HG02588 (cell line): ENCODE data around the gene TPSB2.
"Not testable (repeated sequence)": the region's sequence is repeated elsewhere in the genome, so short reads cannot be mapped to it uniquely, and the experiment has no call there.

Experiments used
- ATAC-seq: cut with Tn5 transposase; IDR thresholded peaks from one replicate; pipeline ENCODE4 v1.9.1; 2021; ENCODE audit warnings: mild to moderate bottlenecking, moderate library complexity; ENCODE audit not compliant: unreplicated experiment

TPSB2 gene

DNA sequence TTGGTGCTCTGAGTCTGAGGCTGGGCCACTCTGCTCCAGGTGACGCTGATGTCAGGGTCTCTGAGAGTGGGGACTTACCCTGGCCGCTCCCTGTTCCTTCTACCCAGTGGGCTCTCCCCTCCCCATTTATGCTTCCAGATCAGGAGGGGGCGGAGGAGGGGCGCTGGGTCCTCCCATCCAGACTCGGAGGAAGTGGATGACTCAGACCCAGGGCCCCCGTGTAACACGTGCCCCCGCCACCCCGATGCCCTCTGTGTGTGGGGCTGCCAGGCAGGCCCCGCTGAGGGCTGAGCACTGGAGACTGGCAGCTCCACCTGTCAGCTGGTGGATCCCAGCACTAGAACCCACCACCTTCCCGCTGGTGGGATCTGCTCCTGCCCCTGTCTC, at the start of gene TPSB2:
Gene TPSB2, minus strand, starts transcription at position 101 of the 387 bp plus-strand sequence. CDS start 233 bp downstream, outside the sequence.
- not testable (repeated sequence) for ATAC-seq

DNA sequence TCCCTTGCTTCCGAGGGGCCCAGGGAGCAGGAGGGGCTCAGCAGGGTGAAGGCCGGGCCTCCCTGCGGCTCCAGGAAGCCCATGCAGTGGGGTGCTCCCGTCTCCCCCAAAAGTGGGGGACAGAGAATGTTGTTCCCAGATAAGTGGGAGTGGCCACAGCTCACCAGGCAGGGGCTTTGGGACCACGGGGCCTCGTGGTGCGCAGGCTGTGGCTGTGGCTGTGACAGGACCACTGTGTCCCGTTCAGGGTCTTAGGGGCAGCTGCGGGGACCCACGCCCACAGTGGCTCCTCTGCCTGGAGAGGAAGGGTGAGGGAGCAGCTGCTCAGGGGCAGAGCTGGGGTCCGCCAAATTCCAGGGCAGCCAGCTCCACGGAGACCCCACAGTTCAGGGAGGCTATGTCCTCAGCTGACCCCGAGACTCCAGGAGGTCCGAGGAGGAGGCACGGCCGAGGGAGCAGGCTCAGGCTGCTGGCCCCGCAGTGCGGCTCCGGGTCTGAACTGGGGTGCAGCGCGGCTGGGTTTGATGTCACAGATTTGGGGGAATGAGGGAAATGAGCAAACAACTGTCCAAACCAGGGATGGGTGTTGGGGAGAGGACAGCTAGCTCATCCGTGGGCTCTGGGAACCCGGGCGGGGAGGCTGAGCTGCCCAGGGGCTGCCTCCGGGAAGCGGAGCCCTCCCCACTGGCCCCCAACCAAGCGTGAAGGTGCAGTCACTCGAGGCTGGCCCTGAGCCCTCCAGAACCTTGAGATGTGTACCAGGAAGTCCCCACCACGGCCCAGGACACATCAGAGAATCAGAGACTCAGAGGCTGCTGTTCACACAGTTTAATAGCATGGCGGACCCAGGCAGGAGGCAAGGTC, 49.3 kb upstream of the TPSB2 start:
- ATAC-seq = no peak

DNA sequence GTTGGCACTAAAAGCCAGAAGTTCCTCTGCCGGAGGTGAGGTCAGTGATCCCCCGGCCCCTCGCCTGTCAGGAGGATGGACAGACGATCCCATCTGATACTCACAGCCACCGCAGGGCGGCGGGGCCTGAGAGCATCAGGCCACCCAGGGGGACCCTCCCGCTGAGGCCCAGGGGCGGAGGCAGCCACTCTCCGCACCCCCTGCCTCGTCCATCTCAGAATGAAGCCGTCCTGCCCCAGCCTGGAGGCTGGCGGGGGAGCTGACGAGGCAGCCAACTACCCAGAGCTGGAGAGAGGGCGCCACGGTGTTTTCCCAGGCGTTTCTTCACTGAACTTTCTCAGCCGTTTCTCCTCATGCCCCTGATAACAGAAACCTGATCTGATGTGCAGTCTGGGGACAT, 48.5 kb upstream of the TPSB2 start:
- no peak for ATAC-seq

DNA sequence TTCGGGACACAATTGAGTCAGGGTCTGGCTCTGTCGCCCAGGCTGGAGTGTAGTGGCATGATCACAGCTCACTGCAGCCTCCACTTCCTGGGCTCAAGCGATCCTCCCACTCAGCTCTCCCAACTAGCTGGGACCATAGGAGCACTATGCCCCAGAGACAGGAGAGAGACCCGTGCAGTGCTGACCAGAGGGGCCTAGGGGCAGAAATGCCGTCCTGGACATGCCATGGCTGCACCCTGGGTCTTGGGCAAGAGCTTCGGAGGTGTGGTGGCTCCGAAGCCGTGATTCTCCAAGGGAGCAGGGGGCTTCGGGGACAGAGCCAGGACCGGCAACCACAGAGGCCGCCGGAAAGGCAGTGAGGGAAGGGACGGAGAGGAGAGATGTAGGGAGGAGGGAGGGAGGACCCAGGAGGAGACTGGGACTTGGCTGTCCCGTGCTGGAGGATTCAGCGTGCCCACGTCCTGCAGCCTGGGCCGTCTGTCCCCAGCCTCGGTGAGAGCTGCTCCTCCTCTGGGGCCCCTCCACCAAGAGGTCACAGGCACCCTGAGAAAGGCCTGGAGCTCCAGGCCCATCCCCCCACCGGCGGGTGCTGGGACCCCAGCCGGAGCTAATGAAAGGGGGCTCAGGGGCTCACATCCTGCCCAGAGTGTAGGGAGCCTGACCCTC, 47.8 kb upstream of the TPSB2 start:
- no peak for ATAC-seq

DNA sequence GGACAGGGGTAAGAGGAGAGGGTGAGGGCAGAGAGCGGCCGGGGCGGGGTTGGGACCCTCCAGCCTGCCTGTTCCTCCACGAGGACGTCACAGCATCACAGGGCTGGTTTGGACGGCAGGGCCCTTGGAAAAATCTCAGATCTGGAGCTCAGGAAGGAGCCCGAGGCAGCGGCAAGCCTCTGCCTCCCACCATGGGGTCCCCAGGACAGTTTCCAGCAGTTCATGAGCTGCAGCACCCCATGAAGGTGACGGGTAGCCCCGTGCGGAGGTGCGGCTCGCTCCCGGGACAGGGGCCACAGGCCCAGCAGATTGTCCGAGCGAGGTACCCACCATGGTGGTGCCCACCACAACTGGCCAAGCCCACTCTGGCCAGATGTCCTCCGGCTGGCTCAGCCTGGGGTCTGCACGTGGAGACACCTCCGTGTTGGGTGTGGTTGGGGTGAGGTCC, 47.2 kb upstream of the TPSB2 start:
- no peak for ATAC-seq

DNA sequence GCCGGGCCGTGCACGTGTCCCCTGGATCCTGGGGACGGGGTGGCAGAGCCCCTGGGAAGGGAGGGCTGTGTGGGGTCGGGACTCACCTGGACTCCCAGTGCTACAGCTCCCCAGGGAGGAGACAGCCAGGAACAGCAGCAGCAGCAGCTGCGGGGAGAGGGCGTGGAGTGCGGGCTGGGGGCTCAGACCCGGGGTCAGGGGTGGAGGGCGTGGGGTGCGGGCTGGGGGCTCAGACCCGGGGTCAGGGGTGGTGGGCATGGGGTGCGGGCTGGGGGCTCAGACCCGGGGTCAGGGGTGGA, 46.5 kb upstream of the TPSB2 start:
- ATAC-seq = no peak

DNA sequence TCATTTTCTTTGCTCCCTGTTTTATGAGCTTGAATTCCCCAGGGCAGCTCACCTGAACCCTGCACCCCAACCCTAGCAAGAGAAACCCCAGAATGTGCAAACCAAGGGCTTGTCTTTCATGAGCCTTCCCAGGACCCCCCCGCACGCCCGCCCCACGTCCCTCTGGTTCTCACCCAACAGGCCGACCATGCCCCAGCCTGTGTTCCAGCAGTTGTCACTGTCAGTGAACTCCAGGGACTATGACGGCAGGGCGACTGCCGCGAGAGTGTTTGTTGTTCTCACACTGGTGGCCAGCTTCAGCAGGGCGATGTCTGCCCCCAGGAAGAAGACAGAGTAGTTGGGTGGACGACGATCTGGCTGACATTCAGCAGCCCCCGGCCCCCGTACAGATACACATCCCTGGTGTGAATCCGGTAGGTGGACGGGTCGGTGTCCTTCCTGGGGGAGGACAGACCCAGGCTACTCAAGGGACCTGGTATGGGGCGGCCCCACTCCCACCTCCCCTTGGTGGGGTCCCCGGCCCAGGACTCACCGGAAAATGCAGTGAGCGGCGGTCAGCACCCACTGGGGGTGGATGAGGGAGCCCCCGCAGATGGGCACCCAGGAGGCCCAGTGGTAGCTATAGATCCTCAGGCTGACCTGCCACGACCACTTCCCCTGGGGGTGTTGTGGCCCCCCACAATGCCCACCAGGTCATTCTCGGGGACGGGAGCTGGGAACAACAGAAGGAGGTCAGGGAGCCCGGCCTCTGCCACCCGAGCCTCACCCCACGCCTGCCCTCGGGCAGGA, 46.0 kb upstream of the TPSB2 start:
- ATAC-seq = no peak

DNA sequence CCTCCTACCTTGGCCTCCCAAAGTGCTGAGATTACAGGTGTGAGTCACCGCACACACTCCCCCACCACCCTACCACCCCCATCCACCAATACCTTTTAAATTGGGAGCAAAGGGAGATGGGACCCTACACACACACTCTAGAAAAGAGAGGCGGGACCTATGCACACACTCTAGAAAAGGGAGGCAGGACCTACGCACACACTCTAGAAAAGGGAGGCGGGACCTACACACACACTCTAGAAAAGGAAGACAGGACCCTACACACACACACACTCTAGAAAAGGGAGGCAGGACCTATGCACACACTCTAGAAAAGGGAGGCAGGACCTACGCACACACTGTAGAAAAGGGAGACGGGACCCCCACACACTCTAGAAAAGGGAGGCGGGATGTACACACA, 44.8 kb upstream of the TPSB2 start:
- no peak for ATAC-seq

DNA sequence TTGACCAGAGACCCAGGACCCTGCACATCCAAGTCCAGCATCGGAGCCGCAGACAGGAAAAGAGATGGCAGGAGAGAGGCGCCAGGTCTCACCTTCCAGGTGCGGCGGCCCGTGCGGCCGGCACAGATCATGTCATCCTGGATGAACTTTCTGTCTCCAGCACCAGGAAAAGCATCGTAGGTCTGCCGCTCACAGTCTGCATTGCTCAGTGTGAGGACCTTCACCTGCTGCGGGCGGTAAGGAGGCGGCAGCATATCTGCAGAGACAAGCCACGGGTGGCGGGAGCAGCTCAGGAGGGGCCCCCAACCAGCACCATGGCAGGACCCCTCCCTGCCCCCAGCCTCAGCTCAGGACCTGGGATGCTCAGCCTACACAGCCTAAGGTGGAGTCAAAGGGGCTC, 43.8 kb upstream of the TPSB2 start:
- ATAC-seq = no peak

DNA sequence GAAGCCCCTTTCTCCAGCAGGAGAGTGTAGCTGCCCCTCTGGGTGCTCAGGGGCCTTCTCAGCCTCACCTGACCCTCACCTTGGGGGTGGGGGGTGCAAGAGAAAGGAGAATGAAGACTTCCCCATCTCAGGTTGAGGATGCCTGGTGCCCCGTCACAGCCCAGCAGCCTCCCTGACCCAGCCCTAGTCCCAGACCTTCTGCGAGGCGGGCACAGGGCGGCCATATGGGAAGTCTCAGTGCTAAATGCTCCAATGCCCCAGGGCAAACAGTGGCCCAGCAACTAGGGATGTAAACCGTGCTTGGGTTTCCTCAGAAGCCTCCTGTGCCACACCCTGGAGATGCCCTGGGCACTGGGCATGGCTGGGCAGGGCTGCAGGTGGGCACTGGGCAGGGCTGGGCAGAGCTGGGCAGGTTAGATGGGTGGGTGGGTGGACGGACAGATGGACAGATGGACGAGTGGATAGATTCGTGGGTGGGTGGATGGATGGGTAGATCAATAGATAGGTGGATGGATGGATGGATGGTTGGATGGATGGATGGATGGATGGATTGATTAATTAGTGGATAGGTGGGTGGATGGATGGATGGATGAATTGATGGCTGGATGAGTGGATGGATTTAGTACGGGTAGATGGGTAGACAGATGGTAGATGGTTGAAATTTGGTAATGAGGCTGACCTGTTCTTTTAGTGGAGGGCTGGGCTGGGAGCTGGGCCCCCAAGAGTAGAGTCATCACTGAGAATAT, 42.6 kb upstream of the TPSB2 start:
- ATAC-seq = no peak

DNA sequence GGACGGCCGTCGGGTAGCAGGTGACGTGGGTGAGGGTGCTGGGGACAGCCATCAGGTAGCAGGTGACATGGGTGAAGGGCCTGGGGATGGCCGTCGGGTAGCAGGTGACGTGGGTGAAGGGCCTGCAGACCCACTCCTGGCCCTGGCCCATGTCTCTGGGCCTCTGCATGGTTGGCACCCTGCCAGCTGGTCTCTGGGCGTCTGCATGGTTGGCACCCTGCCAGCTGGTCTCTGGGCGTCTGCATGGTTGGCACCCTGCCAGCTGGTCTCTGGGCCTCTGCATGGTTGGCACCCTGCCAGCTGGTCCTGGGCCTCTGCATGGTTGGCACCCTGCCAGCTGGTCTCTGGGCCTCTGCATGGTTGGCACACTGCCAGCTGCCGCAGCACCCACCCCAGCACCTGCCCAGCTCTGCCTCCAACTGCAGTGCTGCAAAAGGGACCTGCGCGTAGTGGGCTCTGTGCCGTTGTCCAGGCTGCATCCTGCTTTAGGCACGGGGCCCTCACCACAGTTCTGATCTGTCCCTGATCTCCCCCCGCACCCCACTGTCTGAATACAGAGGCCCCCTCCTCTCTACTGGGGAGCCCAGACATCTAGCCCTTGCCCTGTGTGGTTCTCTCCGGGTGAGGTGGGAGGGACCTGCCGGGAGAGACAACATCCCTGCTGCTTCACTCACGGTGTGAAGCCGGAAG, 41.9 kb upstream of the TPSB2 start:
- ATAC-seq = not testable (repeated sequence)

DNA sequence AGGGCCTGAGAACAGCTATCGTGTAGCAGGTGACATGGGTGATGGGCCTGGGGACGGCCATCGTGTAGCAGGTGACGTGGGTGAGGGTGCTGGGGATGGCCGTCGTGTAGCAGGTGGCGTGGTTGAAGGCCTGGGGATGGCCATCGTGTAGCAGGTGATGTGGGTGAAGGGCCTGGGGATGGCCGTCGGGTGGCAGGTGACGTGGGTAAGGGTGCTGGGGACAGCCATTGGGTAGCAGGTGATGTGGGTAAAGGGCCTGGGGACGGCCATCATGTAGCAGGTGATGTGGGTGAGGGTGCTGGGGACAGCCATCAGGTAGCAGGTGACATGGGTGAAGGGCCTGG, 41.4 kb upstream of the TPSB2 start:
- ATAC-seq = no peak

DNA sequence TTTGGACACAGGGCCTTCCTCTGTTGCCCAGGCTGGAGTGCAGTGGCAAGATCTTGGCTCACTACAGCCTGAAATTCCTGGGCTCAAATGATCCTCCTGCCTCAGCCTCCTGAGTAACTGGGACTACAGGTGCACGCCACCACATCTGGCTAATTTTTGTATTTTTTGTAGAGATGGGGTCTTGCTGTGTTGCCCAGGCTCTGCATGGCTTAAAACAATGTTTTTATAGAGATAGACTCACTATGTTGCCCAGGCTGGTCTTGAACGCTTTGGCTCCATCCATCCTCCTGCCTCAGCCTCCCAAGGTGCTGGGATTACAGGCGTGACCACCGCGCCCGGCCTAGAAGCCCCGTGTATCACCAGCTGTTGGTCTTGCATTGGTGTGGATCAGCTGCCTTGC, 39.4 kb upstream of the TPSB2 start:
- ATAC-seq = not testable (repeated sequence)

DNA sequence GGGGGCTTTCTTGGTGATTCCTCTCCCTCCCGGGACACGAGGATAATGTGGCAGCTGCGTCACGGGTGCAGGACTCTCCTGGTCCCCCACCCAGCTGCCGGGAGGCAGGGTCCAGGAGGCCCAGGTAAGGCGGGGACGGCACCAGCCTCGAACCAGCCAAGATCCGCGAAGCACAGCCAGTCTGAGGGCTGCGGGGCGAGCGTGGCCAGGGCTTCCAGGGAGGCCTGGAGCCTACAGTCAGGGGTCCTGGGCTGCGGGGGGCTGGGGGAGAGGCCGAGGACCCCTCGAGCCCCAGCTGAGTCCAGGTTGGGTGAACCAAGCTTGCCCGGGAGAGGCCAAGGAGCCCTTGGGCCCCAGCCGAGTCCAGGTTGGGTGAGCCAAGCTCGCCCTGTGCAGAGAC, 35.8 kb upstream of the TPSB2 start:
- ATAC-seq = no peak

DNA sequence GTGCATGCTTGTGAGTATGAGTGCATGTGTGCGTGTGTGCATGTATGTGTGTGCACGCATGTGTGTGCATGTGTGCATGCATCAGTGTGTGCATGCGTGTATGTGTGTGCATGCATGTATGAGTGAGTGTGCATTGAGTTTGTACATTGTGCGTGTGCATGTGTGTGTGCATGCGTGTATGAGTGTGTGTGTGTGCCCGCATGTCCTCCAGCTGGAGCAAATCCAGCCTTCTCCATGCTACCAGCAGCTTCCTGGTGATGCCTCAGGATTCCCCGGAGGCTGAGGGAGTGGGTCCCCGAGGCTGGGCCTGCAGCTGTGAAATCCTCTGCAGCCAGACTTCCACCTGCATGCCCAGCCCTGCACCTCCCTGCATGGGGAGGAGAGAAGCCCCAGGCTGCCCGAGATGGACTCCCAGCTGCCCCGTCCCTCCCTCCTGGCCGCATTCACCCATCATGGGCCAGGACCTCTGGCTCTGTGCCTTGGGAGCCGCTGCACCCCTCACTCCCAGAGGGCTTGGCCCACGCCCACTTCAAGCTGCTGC, 35.2 kb upstream of the TPSB2 start:
- no peak for ATAC-seq

DNA sequence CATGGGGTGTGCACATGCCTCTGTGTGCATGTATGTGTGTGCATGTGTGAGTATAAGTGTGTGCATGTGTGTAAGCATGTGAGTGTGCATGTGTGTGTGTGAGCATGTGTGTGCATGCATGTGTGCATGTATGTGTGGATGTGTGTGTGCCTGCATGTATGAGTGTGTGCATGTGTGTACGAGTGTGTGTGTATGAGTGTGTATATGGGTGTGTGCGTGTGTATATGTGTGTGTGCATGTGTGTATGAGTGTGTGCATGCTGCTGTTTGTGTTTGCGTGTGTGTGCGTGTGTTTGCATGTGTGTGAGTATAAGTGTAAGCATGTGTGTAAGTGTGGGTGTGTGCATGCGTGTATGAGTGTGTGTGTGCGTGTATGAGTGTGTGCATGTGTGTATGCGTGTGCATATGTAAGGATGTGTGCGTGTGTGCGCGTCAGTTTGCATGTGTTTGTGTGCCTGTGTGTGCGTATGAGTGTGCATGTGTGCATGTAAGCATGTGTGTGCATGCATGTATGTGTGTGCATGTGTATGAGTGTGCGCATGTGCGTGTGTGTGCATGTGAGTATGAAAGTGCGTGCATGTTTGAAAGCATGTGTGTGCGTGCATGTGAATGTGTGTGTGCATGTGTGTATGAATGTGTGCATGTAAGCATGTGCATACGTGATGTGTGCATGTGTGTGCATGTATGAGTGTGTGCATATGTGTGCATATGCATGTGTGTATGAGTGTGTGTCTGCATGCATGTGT, 34.5 kb upstream of the TPSB2 start:
- no peak for ATAC-seq

DNA sequence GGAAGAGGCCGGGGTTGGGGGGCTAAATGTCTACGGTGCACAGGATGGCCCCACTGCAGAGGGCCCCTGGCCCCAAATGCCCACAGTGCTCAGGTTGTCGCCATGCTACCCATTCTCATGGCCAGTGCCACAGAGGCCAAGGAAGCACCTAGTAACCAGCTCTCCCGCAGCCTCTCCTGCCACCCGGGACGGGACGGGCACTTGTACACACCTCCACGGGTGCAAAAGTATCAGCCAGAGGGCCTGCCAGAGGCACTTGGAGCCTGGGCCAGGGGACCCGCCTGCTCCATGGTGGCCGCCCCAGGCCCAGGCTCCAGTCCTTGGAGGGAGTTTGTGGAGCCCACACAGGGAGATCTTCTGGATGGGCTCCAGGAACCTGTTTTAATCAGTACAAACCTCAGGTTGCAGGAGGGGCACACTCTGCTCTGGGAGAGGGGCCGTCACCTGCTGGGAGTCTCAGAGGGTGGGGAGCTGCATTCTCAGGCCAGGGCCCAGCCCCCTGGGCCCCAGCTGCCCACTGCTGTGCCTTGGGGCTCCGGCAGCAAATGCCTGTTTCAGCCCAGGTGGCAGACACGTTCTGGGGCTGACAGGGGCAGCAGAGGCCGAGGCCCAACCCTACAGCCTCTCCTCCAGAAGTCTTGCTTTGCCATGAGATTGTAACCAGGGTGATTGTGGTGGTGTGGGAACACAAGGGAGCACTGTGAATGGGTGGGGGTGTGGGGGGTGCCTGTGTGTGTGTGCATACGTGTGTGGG, 33.8 kb upstream of the TPSB2 start:
- no peak for ATAC-seq

DNA sequence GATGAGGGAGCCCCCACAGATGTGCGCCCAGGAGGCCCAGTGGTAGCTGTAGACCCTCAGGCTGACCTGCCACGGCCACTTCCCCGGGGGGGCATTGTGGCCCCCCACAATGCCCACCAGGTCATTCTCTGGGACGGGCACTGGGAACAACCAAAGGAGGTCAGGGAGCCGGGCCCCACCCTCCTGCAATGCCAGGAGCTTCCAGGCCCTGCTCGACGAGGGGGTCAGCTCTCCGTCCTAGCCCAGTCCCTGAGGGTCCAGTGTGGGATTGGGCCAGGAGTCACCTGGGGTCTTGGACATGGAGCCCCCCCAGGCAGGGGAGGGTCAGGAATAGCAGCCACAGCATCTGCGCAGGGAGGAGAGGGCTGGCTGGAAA, 32.9 kb upstream of the TPSB2 start:
- no peak for ATAC-seq
